ENCODE data around the gene FPR1. TPM values are rescaled to one million over a fixed set of nuclear protein-coding genes. Genes with fewer than 3 reads are reported as not detected.
"Not testable (repeated sequence)": the region's sequence is repeated elsewhere in the genome, so short reads cannot be mapped to it uniquely, and the experiment has no call there.

Gene FPR1
- total RNA-seq, 1 experiment from 2014 or later = not detected

- DNase-seq (ENCODE audit: low read depth, low spot score) = no peak
- in situ Hi-C loops (cut with HindIII; ENCODE audit: low pct_unique_long_range_greater_than_20kb, low sequenced_read_pairs) = no loop called here
These were observed 32.6 kb upstream of the FPR1 start for GRCh38 chr19:51784109-51784785.

DNA sequence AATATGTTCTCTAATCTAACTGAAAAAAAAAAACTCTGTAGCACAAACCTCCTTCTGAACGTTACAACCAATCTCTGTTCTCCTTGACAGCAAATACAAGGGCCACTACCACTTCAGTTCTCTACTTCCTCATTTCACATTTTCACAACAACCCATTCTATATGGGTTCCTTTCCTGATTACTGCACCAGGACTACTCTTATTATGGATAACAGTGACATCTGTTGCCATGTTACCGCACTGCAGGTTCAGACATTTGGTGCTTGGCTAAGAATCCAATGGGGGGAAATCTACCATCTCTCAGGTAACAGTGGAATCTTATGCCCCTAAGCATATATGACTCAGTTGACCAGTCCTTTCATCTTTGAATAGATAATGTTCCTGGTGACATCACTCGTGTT lies 31.7 kb upstream of the FPR1 start:
- peak; percentile 38 for DNase-seq (ENCODE audit: low read depth, low spot score)
- in situ Hi-C loops (cut with HindIII; ENCODE audit: low pct_unique_long_range_greater_than_20kb, low sequenced_read_pairs) = no loop called here

GRCh38 chr19:51781999-51782398 lies 30.3 kb upstream of the FPR1 start:
- in situ Hi-C loops (cut with HindIII; ENCODE audit: low pct_unique_long_range_greater_than_20kb, low sequenced_read_pairs) = no loop called here
- no peak for DNase-seq (ENCODE audit: low read depth, low spot score)

DNA sequence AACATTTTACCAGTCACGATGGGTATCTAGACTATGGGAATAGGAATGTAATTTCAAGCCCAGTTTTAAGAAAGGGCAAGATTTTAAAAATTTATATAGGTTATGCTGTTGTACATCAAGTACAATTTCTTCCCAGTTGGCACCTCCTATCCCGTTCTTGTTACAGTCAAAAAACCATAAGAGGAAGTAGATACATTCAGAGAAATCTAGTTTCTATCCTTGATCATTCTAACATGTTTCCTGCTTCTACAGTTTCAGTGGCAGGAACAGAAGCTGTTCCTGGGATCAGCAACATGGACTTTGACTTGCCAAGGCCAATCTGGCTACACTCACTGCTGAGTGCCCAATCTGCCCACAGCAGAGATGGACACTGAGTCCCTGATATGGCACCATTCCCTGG lies 28.6 kb upstream of the FPR1 start:
- in situ Hi-C loops (cut with HindIII; ENCODE audit: low pct_unique_long_range_greater_than_20kb, low sequenced_read_pairs) = no loop called here

GRCh38 chr19:51779703-51780102 lies 28.0 kb upstream of the FPR1 start:
- DNase-seq (ENCODE audit: low read depth, low spot score) = no peak
- in situ Hi-C loops (cut with HindIII; ENCODE audit: low pct_unique_long_range_greater_than_20kb, low sequenced_read_pairs) = no loop called here

More for the DNA sequence above, 28.6 kb upstream of the FPR1 start:
- no peak for DNase-seq (ENCODE audit: low read depth, low spot score)

- no peak for DNase-seq (ENCODE audit: low read depth, low spot score)
- in situ Hi-C loops (cut with HindIII; ENCODE audit: low pct_unique_long_range_greater_than_20kb, low sequenced_read_pairs) = no loop called here
These were observed 27.5 kb upstream of the FPR1 start for GRCh38 chr19:51779181-51779580.

DNA sequence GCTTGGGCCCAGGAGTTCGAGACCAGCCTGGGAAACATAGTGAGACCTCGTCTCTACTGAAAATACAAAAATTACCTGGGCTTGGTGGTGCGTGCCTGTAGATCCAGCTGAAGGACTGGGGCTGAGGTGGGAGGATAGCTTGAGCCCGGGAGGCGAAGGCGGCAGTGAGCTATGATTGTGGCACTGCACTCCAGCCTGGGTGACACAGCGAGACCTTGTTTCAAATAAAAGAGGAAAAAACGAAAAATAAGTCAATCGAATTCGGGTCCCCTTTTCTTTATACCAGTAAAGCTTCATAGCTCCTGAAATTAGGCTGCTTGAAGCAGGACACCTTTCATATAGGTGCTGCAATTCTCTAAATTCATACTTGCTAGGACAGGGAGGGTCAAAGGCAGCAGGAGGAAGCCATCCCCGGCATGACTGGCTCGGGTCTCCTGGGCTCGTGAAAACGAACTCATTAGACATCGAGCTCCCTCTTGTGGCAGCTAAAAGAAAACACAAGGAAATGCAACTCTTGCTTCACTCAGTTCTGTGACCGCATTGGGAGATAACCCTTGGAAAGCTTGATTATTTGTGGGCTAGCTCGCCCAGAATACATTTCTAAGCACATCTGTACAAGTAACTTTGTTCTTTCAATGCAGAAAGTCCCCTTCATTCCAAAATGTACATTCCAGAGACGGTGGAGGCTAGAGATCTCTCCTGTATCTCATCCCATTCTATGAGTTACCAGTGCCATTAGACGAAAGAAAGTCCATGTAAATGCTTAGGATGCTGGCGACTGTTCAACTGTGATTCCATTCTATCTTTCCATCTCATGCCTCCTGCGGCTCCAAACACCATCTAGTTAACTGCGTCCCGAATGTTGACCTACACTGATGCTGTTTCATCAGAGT lies 26.1 kb upstream of the FPR1 start:
- peak; percentile 75 for DNase-seq (ENCODE audit: low read depth, low spot score)
- in situ Hi-C loops (cut with HindIII; ENCODE audit: low pct_unique_long_range_greater_than_20kb, low sequenced_read_pairs) = no loop called here

DNA sequence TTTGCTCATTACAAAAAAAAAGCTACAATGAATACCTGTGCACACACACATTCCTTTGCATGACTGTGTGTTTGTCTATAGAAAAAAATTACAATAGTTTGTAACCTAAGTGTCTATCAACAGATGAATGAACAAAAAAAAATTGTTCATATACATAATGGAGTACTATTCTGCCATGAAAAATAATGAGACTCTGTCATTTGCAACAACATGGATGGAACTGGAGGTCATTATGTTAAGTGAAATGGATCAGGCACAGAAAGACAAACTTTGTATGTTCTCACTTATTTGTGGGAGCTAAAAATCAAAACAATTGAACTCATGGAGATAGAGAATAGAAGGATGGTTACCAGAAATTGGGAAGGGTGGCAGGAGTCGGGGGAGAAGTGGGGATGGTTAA lies 24.9 kb upstream of the FPR1 start:
- DNase-seq (ENCODE audit: low read depth, low spot score); in situ Hi-C loops (cut with HindIII; ENCODE audit: low pct_unique_long_range_greater_than_20kb, low sequenced_read_pairs): not testable (repeated sequence)

- in situ Hi-C loops (cut with HindIII; ENCODE audit: low pct_unique_long_range_greater_than_20kb, low sequenced_read_pairs) = no loop called here
- DNase-seq (ENCODE audit: low read depth, low spot score) = no peak
These were observed 21.3 kb upstream of the FPR1 start for GRCh38 chr19:51772977-51773376.

DNA sequence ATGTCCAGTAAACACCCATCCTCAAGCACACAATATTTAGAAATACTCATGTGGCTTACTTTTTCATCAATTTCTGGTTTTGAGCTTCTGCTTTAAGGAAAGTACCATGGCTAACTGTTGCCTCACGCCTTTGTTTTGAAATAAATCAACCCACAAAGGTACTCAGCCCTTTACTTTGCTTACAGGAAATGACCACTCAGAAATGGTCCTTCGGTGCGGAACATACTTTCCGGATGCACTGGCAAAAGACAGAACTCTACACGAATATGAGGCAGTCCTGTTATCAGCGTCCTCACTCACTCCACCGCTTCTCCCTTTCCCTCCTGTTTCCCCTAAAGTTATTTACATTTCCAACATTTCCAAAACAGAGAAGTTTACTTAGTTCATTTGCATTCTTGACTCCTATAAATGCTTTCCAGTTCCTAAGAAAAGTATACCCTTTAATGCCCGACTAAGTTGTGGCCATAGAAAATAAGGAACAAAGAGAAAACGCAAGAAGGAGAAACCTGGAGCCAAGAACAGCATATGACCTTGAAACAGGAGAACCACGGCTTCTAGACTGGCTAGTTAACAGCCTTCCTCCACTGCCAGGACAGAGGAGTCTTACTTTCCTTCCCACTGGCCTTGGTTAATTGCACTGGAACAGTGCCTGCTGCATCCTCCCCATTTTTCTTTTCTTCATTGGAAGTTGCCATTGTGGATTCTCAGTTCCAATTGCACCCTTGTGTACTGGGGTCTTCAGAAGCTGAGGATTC lies 19.9 kb upstream of the FPR1 start:
- no peak for DNase-seq (ENCODE audit: low read depth, low spot score)
- in situ Hi-C loops (cut with HindIII; ENCODE audit: low pct_unique_long_range_greater_than_20kb, low sequenced_read_pairs) = no loop called here

- in situ Hi-C loops (cut with HindIII; ENCODE audit: low pct_unique_long_range_greater_than_20kb, low sequenced_read_pairs) = no loop called here
- no peak for DNase-seq (ENCODE audit: low read depth, low spot score)
These were observed 14.8 kb upstream of the FPR1 start for GRCh38 chr19:51766461-51766860.

DNA sequence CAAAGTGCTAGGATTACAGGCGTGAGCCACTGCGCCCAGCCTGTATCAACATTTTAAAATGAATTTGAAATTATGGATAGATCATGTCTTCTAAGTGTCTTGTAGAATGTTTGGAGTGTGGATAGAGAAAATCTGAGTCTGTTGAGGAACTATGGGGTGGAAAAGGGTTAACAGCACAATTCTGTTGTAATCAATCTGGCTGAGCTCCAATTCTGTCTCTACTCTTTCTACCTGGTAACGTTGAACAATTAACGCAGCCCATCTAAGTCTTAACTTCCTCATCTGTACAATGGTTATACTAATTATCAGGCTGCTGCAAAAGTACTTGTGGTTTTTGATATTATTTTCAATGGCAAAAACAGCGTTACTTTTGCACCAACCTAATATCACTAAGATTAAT lies 13.4 kb upstream of the FPR1 start:
- DNase-seq (ENCODE audit: low read depth, low spot score) = no peak
- in situ Hi-C loops (cut with HindIII; ENCODE audit: low pct_unique_long_range_greater_than_20kb, low sequenced_read_pairs) = no loop called here

DNA sequence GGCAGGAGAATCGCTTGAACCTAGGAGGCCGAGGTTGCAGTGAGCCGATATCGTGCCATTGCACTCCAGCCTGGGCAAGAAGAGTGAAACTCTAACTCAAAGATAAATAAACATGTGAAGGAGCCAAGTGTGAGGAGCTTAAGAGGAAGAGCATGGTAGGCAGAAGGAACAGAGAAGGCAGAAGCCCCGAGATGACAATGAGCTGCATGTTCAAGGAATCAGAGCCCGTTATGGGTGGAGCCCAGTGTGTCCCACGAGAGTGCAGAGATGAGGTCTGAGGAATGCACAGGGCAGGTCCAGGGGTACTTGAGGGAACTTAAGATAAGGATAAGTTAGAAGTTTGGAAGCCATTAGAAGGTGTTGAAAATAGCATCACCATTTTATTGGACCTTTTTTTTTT lies 10.0 kb upstream of the FPR1 start:
- in situ Hi-C loops (cut with HindIII; ENCODE audit: low pct_unique_long_range_greater_than_20kb, low sequenced_read_pairs) = no loop called here

GRCh38 chr19:51760697-51761356 lies 9.1 kb upstream of the FPR1 start, which contains the start of gene FPR2:
Gene FPR2 (plus strand): TSS chr19:51761180. CDS start chr19:51768659, 7,479 bp downstream.
- no peak for DNase-seq (ENCODE audit: low read depth, low spot score)
- in situ Hi-C loops (cut with HindIII; ENCODE audit: low pct_unique_long_range_greater_than_20kb, low sequenced_read_pairs) = no loop called here

More for the DNA sequence above, 10.0 kb upstream of the FPR1 start:
- no peak for DNase-seq (ENCODE audit: low read depth, low spot score)

- no peak for DNase-seq (ENCODE audit: low read depth, low spot score)
- in situ Hi-C loops (cut with HindIII; ENCODE audit: low pct_unique_long_range_greater_than_20kb, low sequenced_read_pairs) = no loop called here
These were observed 3.9 kb upstream of the FPR1 start for GRCh38 chr19:51755571-51755970.

DNA sequence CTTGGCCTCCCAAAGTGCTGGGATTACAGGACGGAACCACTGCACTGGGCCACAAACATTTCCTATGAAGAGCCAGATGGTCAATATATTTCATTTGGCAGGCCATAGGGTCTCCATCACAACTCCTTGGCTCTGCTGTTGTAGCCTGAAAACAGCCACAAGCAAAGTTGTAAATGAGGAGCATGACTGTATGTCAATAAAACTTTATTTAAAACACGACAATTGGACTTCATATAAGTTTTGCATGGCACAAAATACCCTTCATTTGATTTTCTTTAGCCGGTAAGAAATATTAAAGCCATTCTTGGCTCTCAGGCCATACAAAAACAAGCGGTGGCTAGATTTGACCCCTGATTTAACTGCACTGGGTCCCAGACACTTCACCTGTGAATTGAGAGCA lies 3.1 kb upstream of the FPR1 start:
- in situ Hi-C loops (cut with HindIII; ENCODE audit: low pct_unique_long_range_greater_than_20kb, low sequenced_read_pairs) = no loop called here
- no peak for DNase-seq (ENCODE audit: low read depth, low spot score)

GRCh38 chr19:51754109-51754508 lies 2.4 kb upstream of the FPR1 start:
- DNase-seq (ENCODE audit: low read depth, low spot score) = no peak
- in situ Hi-C loops (cut with HindIII; ENCODE audit: low pct_unique_long_range_greater_than_20kb, low sequenced_read_pairs) = no loop called here

All from SK-MEL-5 (cell line).